HepG2 (cell line): ENCODE results near the gene NLRX1. TPM values are rescaled to one million over a fixed set of nuclear protein-coding genes. Genes with fewer than 3 reads are reported as not detected.

Experiments
- ATAC-seq: fragments of 200-7000 bp; cut with Tn5 transposase; 3 replicates; pipeline ENCODE4 v1.9.1; 2020; ENCODE audit warnings: mild to moderate bottlenecking, moderate library complexity
- BruUV-seq: library from RNA; stranded (reverse); fragments of 400-500 nt; replicated peaks from 2 replicates; lab custom pipeline; 2021; lab: Mats Ljungman, UMichigan
- CTCF ChIA-PET: fragments of 300-600 bp; formaldehyde crosslinking; extraction: SDS; loops from one replicate; lab custom pipeline; 2021; ENCODE audit warnings: low total read pairs, inconsistent platforms, low intra/inter-chr PET ratio; lab: Yijun Ruan, JAX
- POLR2A ChIA-PET: fragments of 350-600 bp; sonication (Branson Sonifier 250); formaldehyde crosslinking; loops from one replicate; lab custom pipeline; 2020; ENCODE audit warnings: antibody characterized with exemption, inconsistent platforms; lab: Yijun Ruan, JAX
- DNase-seq: peaks from one replicate; pipeline ENCODE4 v3.0.0-alpha.2; 2015; ENCODE audit warnings: low spot score
- FAIRE-seq: peaks from 3 replicates; lab custom pipeline; 2011; peaks lifted over from hg19 to GRCh38; lab: Jason Lieb, UNC
- H2AFZ ChIP-seq: one replicate; pipeline ENCODE4 v1.6.1; 2011; ENCODE audit warnings: low read length, inconsistent platforms
- H3K27ac ChIP-seq: fragments of 300-600 bp; 3 replicates; pipeline ENCODE4 v1.8.0; 2011; ENCODE audit warnings: mixed run types, mild to moderate bottlenecking, mixed read lengths, low read length, inconsistent platforms; ENCODE audit not compliant: insufficient read depth; ENCODE audit errors: extremely low read length
- H3K27me3 ChIP-seq, 2 experiments: fragments of 200-600 bp in 1 of 2; 2 replicates in 1 of 2; 3 replicates in 1 of 2; pipeline versions ENCODE4 v1.6.0 to v1.8.0; 2011; ENCODE audit warnings: low read length in 2 of 2, mild to moderate bottlenecking in 2 of 2, moderate library complexity in 2 of 2, inconsistent platforms in 1 of 2; ENCODE audit not compliant: insufficient read depth in 2 of 2, control insufficient read depth in 1 of 2
- H3K36me3 ChIP-seq, 2 experiments: fragments of 200-600 bp in 1 of 2; replicated peaks in 1 of 2; 2 replicates in 1 of 2; 3 replicates in 1 of 2; pipeline versions ENCODE4 v1.5.1 to v1.8.0; 2011; ENCODE audit warnings: low read length in 2 of 2, inconsistent platforms in 1 of 2; ENCODE audit not compliant: insufficient read depth in 2 of 2, control insufficient read depth in 1 of 2
- H3K4me1 ChIP-seq: 2 replicates; pipeline ENCODE4 v1.5.1; 2012; ENCODE audit warnings: low read length, inconsistent platforms; ENCODE audit not compliant: insufficient read depth
- H3K4me2 ChIP-seq: 2 replicates; pipeline ENCODE4 v1.6.0; 2011; ENCODE audit warnings: low read depth, low read length, inconsistent platforms
- H3K4me3 ChIP-seq, 3 experiments: fragments of 200-600 bp in 1 of 3; sonication (generic), shearing (Covaris generic) in 1 of 3; replicated peaks in 1 of 3; 2 replicates each; pipeline ENCODE4 v1.5.1; 2011 to 2016; ENCODE audit warnings: low read length in 3 of 3, inconsistent platforms in 2 of 3, low read depth in 2 of 3, mild to moderate bottlenecking in 2 of 3, control low read depth in 1 of 3, mixed read lengths in 1 of 3; ENCODE audit not compliant: insufficient read depth in 1 of 3
- H3K79me2 ChIP-seq: one replicate; pipeline ENCODE4 v1.6.1; 2011; ENCODE audit warnings: low read length, inconsistent platforms; ENCODE audit not compliant: insufficient read depth
- H3K9ac ChIP-seq: 2 replicates; pipeline ENCODE4 v1.6.0; 2011; ENCODE audit warnings: mild to moderate bottlenecking, low read depth, low read length, inconsistent platforms; ENCODE audit not compliant: insufficient read depth
- H3K9me3 ChIP-seq: 2 replicates; pipeline ENCODE4 v1.5.1; 2012; ENCODE audit warnings: mild to moderate bottlenecking, low read length
- H4K20me1 ChIP-seq: 2 replicates; pipeline ENCODE4 v1.6.0; 2011; ENCODE audit warnings: inconsistent platforms, mild to moderate bottlenecking, low read length, moderate library complexity; ENCODE audit not compliant: insufficient read depth
- CHD2 ChIP-seq: IDR thresholded peaks from 2 replicates; pipeline ENCODE4 v1.6.1; 2011; ENCODE audit warnings: low read depth, low read length, improper control_type of control experiment
- MED8 ChIP-seq: sonication (generic); formaldehyde crosslinking; IDR thresholded peaks from 2 replicates; pipeline ENCODE4 v1.8.1; 2023; ENCODE audit warnings: mild to moderate bottlenecking, missing genetic modification reagents; ENCODE audit not compliant: insufficient replicate concordance
- MEF2D ChIP-seq: sonication (generic); formaldehyde crosslinking; IDR thresholded peaks from 2 replicates; pipeline ENCODE4 v1.5.1; 2020; ENCODE audit warnings: mild to moderate bottlenecking, missing genetic modification reagents
- MIER3 ChIP-seq: IDR thresholded peaks from 2 replicates; pipeline ENCODE4 v1.6.1; 2016; ENCODE audit warnings: missing compliant biosample characterization, borderline replicate concordance
- PHF8 ChIP-seq: sonication (generic); formaldehyde crosslinking; IDR thresholded peaks from 2 replicates; pipeline ENCODE4 v1.5.0; 2020; ENCODE audit warnings: missing genetic modification reagents
- RARG ChIP-seq: sonication (generic); formaldehyde crosslinking; IDR thresholded peaks from 2 replicates; pipeline ENCODE4 v1.4.0; 2020; ENCODE audit warnings: low read depth, mild to moderate bottlenecking, missing genetic modification reagents
- SMAD1 ChIP-seq: sonication (generic); formaldehyde crosslinking; IDR thresholded peaks from 2 replicates; pipeline ENCODE4 v1.4.0; 2020; ENCODE audit warnings: missing genetic modification reagents, low read depth, mild to moderate bottlenecking, borderline replicate concordance
- ZNF17 ChIP-seq: sonication (generic); formaldehyde crosslinking; IDR thresholded peaks from 2 replicates; pipeline ENCODE4 v1.5.0; 2020; ENCODE audit warnings: mild to moderate bottlenecking, missing genetic modification reagents
- ZNF263 ChIP-seq: sonication (generic); formaldehyde crosslinking; IDR thresholded peaks from 2 replicates; pipeline ENCODE4 v1.4.0; 2020; ENCODE audit warnings: missing genetic modification reagents
- ZNF776 ChIP-seq: sonication (generic); formaldehyde crosslinking; IDR thresholded peaks from 2 replicates; pipeline ENCODE4 v1.4.0; 2020; ENCODE audit warnings: mild to moderate bottlenecking, missing genetic modification reagents
- WGBS: methylation state at CpG from one replicate; pipeline ENCODE4 v1.1.6; 2017; ENCODE audit warnings: low lambda C conversion rate; 5-methylcytosine and 5-hydroxymethylcytosine counted together
- in situ Hi-C: cut with HindIII; loops from 2 replicates; pipeline ENCODE4 v1.10.0; 2017; ENCODE audit warnings: low pct_unique_long_range_greater_than_20kb; ENCODE audit not compliant: extremely low pct_ligation_motif_present
- intact Hi-C: fragments of 100-400 bp; cut with micrococcal nuclease; formaldehyde crosslinking; loops from one replicate; pipeline ENCODE4 v1.10.0; 2022; ENCODE audit not compliant: unreplicated experiment
- polyA plus RNA-seq, 8 experiments: library from polyadenylated mRNA; depleted of rRNA in 3 of 8; stranded (reverse) in 7 of 8; unstranded in 1 of 8; fragments of >200 nt; fragmentation: Illumina TruSeq in 4 of 8; extraction: Trizol in 4 of 8; gene quantifications; 2 replicates each; pipeline versions ENCODE4 v1.2.1 to v1.2.3, GENCODE V29; 2011 to 2016; ENCODE audit warnings: low read depth in 4 of 8, missing spikeins in 1 of 8, mixed read lengths in 1 of 8; ENCODE audit not compliant: insufficient read depth in 1 of 8
- total RNA-seq, 5 experiments: library from RNA; depleted of rRNA; stranded (reverse); fragments of >200 nt; fragmentation: Illumina TruSeq; extraction: Trizol; gene quantifications; 2 replicates each; pipeline ENCODE4 v1.2.3, GENCODE V29; 2016; ENCODE audit warnings: low read depth in 1 of 5

NLRX1 gene
- total and polyA plus RNA-seq, 2 of the 13 experiments (the other 11 are each of a cell fraction or from before 2014, with no cell fraction given), result 8.7 to 11.0 TPM

GRCh38 chr11:119121811-119122124 is 46.8 kb upstream of the NLRX1 start (continued):
- TF ChIP-seq CHD2 (no peak), ZNF776 (CRISPR knock-in tag) (0 out of 2 replicates have a peak, but pooled peaks have one; percentile 38)
- TF ChIP-seq, all 625 proteins: peak for 17

GRCh38 chr11:119125821-119126220 is 42.7 kb upstream of the NLRX1 start:
- Histone ChIP-seq H3K9me3 (no peaks in the 10 kb centered on the region), H3K27me3 (no peaks in the 10 kb centered on the region), H3K4me3 (no peak overlapping the region), H3K27ac (no peak overlapping the region), H3K36me3 (peaks cover 0 to 9% of the 10 kb centered on the region in 2 experiments; a peak in 2 of 5 replicates), H3K79me2 (peaks cover 18% of the 10 kb centered on the region), H3K4me2 (no peak overlapping the region), H3K9ac (no peak overlapping the region), H3K4me1 (peaks cover 37% of the 10 kb centered on the region), H2AFZ (no peak overlapping the region), H4K20me1 (no peaks in the 10 kb centered on the region)
- CTCF ChIA-PET, result no interaction called here
- ATAC-seq (no peak), DNase-seq (no peak), FAIRE-seq (no peak)
- BruUV-seq, result no TSS peak
- in situ Hi-C loops, result no loop called here
- TF ChIP-seq ZNF17 (no peak), MEF2D (CRISPR knock-in tag) (peak; percentile 56; the same call in 1 of the 2 replicates), SMAD1 (CRISPR knock-in tag) (no peak)
- WGBS, result 73% methylated on average over 6 of the region's 6 CpGs
- POLR2A ChIA-PET, result interaction anchor here (0.7 to 1.7 kb wide), 3 partner anchors 30 to 58 kb away, joined by 3 to 4 read pairs (median 3); partner anchors contain the start of gene VPS11
- intact Hi-C loops, result no loop called here

- WGBS, result 91% methylated on average over 5 of the region's 5 CpGs
- peak; percentile 25 for TF ChIP-seq MED8
- no peak for TF ChIP-seq MIER3 (CRISPR knock-in tag)
- TF ChIP-seq RARG, result no peak
- peak; percentile 71 for TF ChIP-seq ZNF263 (CRISPR knock-in tag)
- TF ChIP-seq PHF8 (CRISPR knock-in tag), result no peak
- intact Hi-C loops, result no loop called here
- no peak overlapping the region for H2AFZ ChIP-seq
- H3K27ac ChIP-seq, result no peak overlapping the region
- peaks cover 38% of the 10 kb centered on the region for H3K4me1 ChIP-seq
- no peak overlapping the region for H3K4me2 ChIP-seq
- H3K4me3 ChIP-seq, result no peak overlapping the region
- in situ Hi-C loops, result no loop called here
- H4K20me1 ChIP-seq, result no peaks in the 10 kb centered on the region
- no peak overlapping the region for H3K9ac ChIP-seq
- POLR2A ChIA-PET, result interaction anchor here (1.2 to 1.7 kb wide), 2 partner anchors 31 to 42 kb away, joined by 3 to 4 read pairs; no protein-coding TSS in a partner anchor
- H3K79me2 ChIP-seq, result peaks cover 14% of the 10 kb centered on the region
- ATAC-seq (no peak), DNase-seq (no peak), FAIRE-seq (no peak)
- BruUV-seq, result no TSS peak
- H3K9me3 ChIP-seq, result no peaks in the 10 kb centered on the region
- peaks cover 4 to 18% of the 10 kb centered on the region in 2 experiments; a peak in 3 of 5 replicates for H3K36me3 ChIP-seq
- CTCF ChIA-PET, result no interaction called here
- H3K27me3 ChIP-seq, result no peaks in the 10 kb centered on the region
Observed at GRCh38 chr11:119126675-119127268, 41.8 kb upstream of the NLRX1 start.
